ENCODE measurements around the gene PAK1. TPM values are rescaled to one million over a fixed set of nuclear protein-coding genes. Genes with fewer than 3 reads are reported as not detected.

The PAK1 gene
- total and polyA plus RNA-seq, 2 donors (not counting 1 experiment from before 2014, with no cell fraction given) = 11.9 to 23.4 TPM

DNA sequence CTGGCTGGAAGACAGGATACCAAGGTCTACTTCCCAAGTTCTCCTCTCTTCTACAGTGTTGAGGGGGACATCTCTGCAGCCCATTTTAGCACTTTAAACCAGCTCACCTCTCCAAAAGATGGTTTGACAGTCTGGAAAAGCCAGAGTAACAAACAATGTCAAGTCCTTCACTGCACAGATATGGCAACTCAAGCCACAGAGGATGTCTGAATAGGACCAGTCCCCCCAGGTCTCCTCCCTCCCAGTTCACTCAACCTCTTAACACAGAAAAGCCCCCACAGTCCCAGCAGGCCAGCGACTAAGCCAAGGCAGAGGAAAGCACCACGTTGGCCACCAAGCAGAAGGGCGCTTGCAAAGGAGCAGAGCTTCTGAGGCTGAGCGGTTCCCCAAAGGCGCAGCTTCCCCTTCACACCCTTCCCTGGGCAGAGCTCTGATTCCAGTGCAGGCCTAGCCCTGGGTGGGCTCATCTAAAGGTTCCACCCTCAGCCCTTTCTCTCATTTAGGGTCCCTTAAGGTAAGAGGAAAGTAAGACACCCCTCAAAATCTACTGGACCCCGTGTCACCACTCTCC is 62.7 kb downstream of the PAK1 start:
- WGBS (ENCODE audit: insufficient coverage) = 0% methylated on average over 5 of the region's 6 CpGs
- Mint-ChIP-seq H3K27me3 (no peaks in the 10 kb centered on the region), H3K27ac (peak overlapping the region; percentile 85), H3K4me1 (peaks cover 28% of the 10 kb centered on the region), H3K4me3 (peak overlapping the region; percentile 95), H3K9me3 (ENCODE audit: insufficient read depth) (no peaks in the 10 kb centered on the region)
- CTCF ChIA-PET = interaction anchor here (0.8 to 1.5 kb wide), 6 partner anchors 11 to 175 kb away, joined by 3 to 5 read pairs (median 4); partner anchors contain the start of gene PAK1
- Histone ChIP-seq H3K4me1 (ENCODE audit: control insufficient read depth in 2 of 2, insufficient read depth in 2 of 2, low read length in 2 of 2) (peaks cover 14 to 28% of the 10 kb centered on the region in 2 donors), H3K4me3 (ENCODE audit: control extremely low read depth in 1 of 5, extremely low read depth in 1 of 5, insufficient read depth in 1 of 5, low read depth in 2 of 5, low read length in 4 of 5) (peak overlapping the region; percentile 50 to 83 (median 78)), H3K9me3 (ENCODE audit: control extremely low read depth in 1 of 3, control insufficient read depth in 2 of 3, insufficient read depth in 1 of 3, low read length in 2 of 3) (no peaks in the 10 kb centered on the region), H2AFZ (ENCODE audit: insufficient read depth, low read depth, low read length, poor library complexity, severe bottlenecking) (peak overlapping the region; percentile 98), H3K79me2 (ENCODE audit: control insufficient read depth, insufficient read depth, low read length) (peaks cover 8% of the 10 kb centered on the region), H3K27me3 (replicated peaks in 1 of 4; ENCODE audit: control extremely low read depth in 1 of 4, control insufficient read depth in 3 of 4, insufficient read depth in 4 of 4, low read length in 3 of 4) (no peaks in the 10 kb centered on the region), H3K36me3 (replicated peaks in 1 of 2; ENCODE audit: control extremely low read depth in 1 of 2, control insufficient read depth in 1 of 2, extremely low read depth in 1 of 2, insufficient read depth in 2 of 2, low read length in 1 of 2) (peaks cover 0 to 2% of the 10 kb centered on the region in 2 experiments), H3K4me2 (replicated peaks; ENCODE audit: low read depth, low read length, poor library complexity, severe bottlenecking) (peak overlapping the region; percentile 85), H4K20me1 (ENCODE audit: control insufficient read depth, insufficient read depth, low read length, poor library complexity, severe bottlenecking) (no peaks in the 10 kb centered on the region), H3K9ac (ENCODE audit: low read length) (peak overlapping the region; percentile 81), H3K27ac (ENCODE audit: low read length in 2 of 2) (peak overlapping the region; percentile 32 to 68)
- no peak for TF ChIP-seq CTCF (IDR thresholded peaks at IDR 0.05)
- TF ChIP-seq EZH2 (IDR thresholded peaks at IDR 0.05; ENCODE audit: borderline replicate concordance, insufficient read depth, low read depth, low read length, poor library complexity, severe bottlenecking) = no peak
- ATAC-seq (ENCODE audit: low read depth) (peak; percentile 53), DNase-seq (peak; percentile 66)
- POLR2A ChIA-PET = no interaction called here
- intact Hi-C loops (cut with micrococcal nuclease) = loop anchor here (1.0 to 5.0 kb wide), 4 partner anchors 62 to 364 kb away; partner anchors contain the start of gene CAPN5

All from B cell (primary cell).